Naive thymus-derived CD4-positive, alpha-beta T cell (primary cell): ENCODE measurements around the gene TMIE. TPM values are rescaled to one million over a fixed set of nuclear protein-coding genes. Genes with fewer than 3 reads are reported as not detected.

Source experiments
- ATAC-seq: fragments of 150-1000 bp; cut with Tn5 transposase; 2 replicates; pipeline ENCODE4 v1.10.0; 2021; ENCODE audit warnings: mild to moderate bottlenecking, moderate library complexity
- CTCF ChIA-PET: fragments of 350-600 bp; sonication (Branson Sonifier 250); formaldehyde crosslinking; loops from one replicate; lab custom pipeline; 2021; ENCODE audit warnings: antibody characterized with exemption; lab: Charles Lee
- POLR2A ChIA-PET: fragments of 350-600 bp; sonication (Branson Sonifier 250); formaldehyde crosslinking; loops from one replicate; lab custom pipeline; 2021; ENCODE audit warnings: antibody characterized with exemption, inconsistent platforms; lab: Charles Lee
- DNase-seq, 9 donors: peaks; one replicate each; pipeline versions ENCODE4 v3.0.0 to v3.0.0-alpha.2; 2020 to 2022; ENCODE audit warnings: mixed read lengths in 1 of 9
- H3K27ac ChIP-seq: one replicate; pipeline ENCODE4 v1.7.0; 2013; ENCODE audit warnings: mild to moderate bottlenecking, low read depth, low read length, moderate library complexity
- H3K27me3 ChIP-seq, 2 donors: one replicate each; pipeline ENCODE4 v1.7.0; 2013; ENCODE audit warnings: low read length in 2 of 2, mild to moderate bottlenecking in 2 of 2, moderate library complexity in 2 of 2; ENCODE audit not compliant: control insufficient read depth in 2 of 2, insufficient read depth in 2 of 2
- H3K36me3 ChIP-seq, 3 experiments: 1 replicate in 2 of 3; 2 replicates in 1 of 3; pipeline ENCODE4 v1.7.0; 2013; ENCODE audit warnings: low read length in 3 of 3, mild to moderate bottlenecking in 3 of 3, moderate library complexity in 1 of 3; ENCODE audit not compliant: insufficient read depth in 3 of 3, control insufficient read depth in 2 of 3
- H3K4me1 ChIP-seq, 2 donors: one replicate each; pipeline ENCODE4 v1.7.0; 2013; ENCODE audit warnings: low read length in 2 of 2, mild to moderate bottlenecking in 2 of 2, moderate library complexity in 1 of 2; ENCODE audit not compliant: control insufficient read depth in 2 of 2, insufficient read depth in 2 of 2
- H3K4me3 ChIP-seq: 2 replicates; pipeline ENCODE4 v1.7.0; 2013; ENCODE audit warnings: mild to moderate bottlenecking, low read length
- H3K9me3 ChIP-seq, 3 experiments: 1 replicate in 2 of 3; 2 replicates in 1 of 3; pipeline ENCODE4 v1.7.0; 2013; ENCODE audit warnings: low read length in 3 of 3; ENCODE audit not compliant: control insufficient read depth in 2 of 3
- H3K27ac Mint-ChIP-seq, 9 donors: one replicate each; pipeline ENCODE4 v1.8.0; 2020 to 2022; ENCODE audit warnings: mixed read lengths in 9 of 9, mild to moderate bottlenecking in 8 of 9, moderate library complexity in 5 of 9, inconsistent platforms in 2 of 9
- H3K27me3 Mint-ChIP-seq, 5 donors: one replicate each; pipeline ENCODE4 v1.8.0; 2021 to 2022; ENCODE audit warnings: mixed read lengths in 5 of 5, mild to moderate bottlenecking in 1 of 5
- H3K36me3 Mint-ChIP-seq, 5 donors: one replicate each; pipeline ENCODE4 v1.8.0; 2020 to 2022; ENCODE audit warnings: mixed read lengths in 5 of 5, mild to moderate bottlenecking in 3 of 5, inconsistent platforms in 1 of 5
- H3K4me1 Mint-ChIP-seq, 7 donors: one replicate each; pipeline ENCODE4 v1.8.0; 2020 to 2022; ENCODE audit warnings: mixed read lengths in 7 of 7, mild to moderate bottlenecking in 3 of 7, inconsistent platforms in 1 of 7
- H3K4me3 Mint-ChIP-seq, 10 donors: one replicate each; pipeline ENCODE4 v1.8.0; 2020 to 2022; ENCODE audit warnings: mild to moderate bottlenecking in 10 of 10, mixed read lengths in 10 of 10, moderate library complexity in 6 of 10, inconsistent platforms in 2 of 10
- H3K9me3 Mint-ChIP-seq, 11 donors: one replicate each; pipeline ENCODE4 v1.8.0; 2020 to 2022; ENCODE audit warnings: mixed read lengths in 11 of 11, mild to moderate bottlenecking in 4 of 11, inconsistent platforms in 1 of 11, moderate library complexity in 1 of 11
- intact Hi-C, 2 donors: fragments of 100-400 bp; cut with micrococcal nuclease; formaldehyde crosslinking; loops; one replicate each; pipeline ENCODE4 v1.15.1; 2023
- polyA plus RNA-seq, 2 donors: library from polyadenylated mRNA; unstranded; fragments of 300-500 nt; fragmentation: Illumina TruSeq; gene quantifications; one replicate each; pipeline ENCODE4 v1.2.3, GENCODE V29; 2021
- total RNA-seq, 6 experiments: library from RNA in 5 of 6; stranded (reverse) in 5 of 6; gene quantifications; 1 replicate in 5 of 6; 2 replicates in 1 of 6; pipeline ENCODE4 v1.2.3 and lab custom pipeline; 2021 to 2026

TMIE gene
- total and polyA plus RNA-seq, 7 experiments from 2014 or later: 0.31 to 5.6 (median 5.1) TPM

DNA sequence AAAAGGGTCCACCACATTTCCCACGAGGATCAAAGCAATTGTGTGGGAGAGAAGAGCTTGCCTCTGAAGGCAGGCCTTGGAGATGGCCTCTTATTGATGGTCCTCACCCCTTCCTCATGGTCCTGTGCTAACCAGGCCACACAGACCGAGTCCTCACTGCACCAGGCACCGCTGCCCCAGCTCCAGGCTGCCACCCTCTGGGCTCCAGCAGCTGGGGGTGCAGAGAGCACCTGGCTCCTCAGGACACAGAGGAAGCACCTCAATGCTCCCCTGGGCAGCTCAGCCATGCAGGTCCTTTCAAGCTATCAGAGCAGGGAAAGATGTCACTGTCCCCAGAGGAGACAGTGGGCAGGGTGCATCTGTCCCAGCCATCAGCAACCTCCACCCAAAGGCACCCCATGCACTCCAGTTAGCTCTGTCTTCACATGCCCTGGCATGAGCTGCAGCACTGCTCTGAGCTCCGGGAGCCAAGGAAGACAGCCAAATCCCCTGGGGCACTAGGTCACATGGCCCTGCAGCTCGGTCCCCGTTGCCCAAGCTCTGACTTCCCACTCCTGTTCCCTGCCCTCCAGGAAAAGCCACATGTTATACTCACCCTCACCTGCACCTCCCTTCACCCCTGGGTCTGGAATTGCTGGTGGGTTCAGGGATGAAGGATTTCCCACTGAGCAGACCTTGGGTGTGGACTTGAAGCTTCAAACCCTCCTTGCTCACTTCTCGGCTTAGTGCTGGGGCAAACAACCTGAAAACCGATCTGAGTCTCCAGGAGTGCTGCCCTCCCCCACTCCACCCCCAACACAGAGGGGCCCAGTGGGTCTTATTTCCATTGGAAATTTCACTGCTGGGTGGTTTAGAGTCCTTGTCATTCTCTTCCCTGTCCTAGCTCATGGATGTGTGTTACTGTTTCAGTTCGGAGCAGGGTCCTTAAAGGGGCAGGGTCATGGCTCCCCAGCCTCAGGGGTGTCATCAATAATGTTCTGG, 40.4 kb upstream of the TMIE start:
- ChIA-PET POLR2A (no interaction called here), CTCF (interaction anchor here (0.6 kb wide), 1 partner anchor 217 kb away, joined by 3 read pairs; the partner anchor contains the start of gene PTH1R)
- Mint-ChIP-seq H3K9me3 (no peaks in the 10 kb centered on the region), H3K4me3 (no peak overlapping the region), H3K27ac (no peak overlapping the region), H3K27me3 (peaks cover 0 to 13% (median 0%) of the 10 kb centered on the region in 5 donors), H3K36me3 (no peaks in the 10 kb centered on the region), H3K4me1 (peaks cover 2 to 9% (median 7%) of the 10 kb centered on the region in 7 donors)
- ATAC-seq (no peak), DNase-seq (no peak)
- intact Hi-C loops: no loop called here
- Histone ChIP-seq H3K36me3 (no peaks in the 10 kb centered on the region), H3K9me3 (no peaks in the 10 kb centered on the region), H3K4me1 (no peaks in the 10 kb centered on the region), H3K4me3 (no peak overlapping the region), H3K27me3 (no peaks in the 10 kb centered on the region), H3K27ac (no peak overlapping the region)

DNA sequence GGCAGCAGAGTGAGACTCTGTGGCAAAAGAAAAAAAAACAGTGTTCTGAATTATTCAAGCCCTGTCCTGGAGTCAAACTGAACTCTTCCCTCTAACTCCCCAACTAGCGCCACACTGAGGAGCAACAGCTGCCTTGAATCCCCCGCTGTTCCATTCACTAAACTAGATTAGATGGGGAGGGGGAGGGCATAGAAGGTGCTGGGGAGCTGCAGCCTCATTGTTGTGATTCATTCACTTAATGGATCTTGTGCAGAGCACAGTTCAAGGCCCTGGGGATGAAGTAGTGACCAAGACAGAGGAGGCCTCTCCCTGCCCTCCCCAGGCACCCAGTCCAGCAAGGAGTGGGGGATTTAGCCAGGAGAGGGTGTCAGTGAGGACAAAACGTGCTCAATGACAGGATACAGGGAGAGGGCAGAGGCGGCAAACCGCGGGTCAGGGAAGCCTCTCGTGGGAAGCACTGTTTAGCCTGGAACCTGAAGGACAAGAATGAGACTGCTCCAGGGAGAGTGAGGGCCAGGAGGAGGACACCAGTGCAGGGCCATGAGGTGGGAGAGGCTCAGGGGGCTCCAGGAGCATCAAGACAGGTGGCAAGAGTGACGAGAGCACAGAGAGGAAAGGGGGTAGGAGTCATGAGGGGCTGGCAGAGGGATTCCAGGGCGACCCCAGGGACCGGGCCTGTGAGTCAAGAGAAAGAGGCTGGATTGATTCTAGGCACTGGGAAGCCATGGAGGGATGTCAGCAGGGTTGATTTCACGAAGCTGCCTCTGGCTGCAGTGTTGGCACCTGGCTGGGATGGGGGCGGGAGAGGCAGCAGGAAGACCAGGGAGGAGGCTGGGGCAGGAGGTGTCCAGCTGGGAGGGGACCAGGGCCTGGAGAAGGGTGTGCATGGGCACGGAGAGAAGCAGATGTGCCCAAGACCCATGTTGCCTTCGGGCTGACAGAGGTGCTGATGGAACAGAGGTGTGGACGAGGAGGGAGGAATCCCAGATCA, 39.1 kb upstream of the TMIE start:
- Histone ChIP-seq H3K4me1 (no peaks in the 10 kb centered on the region), H3K27me3 (no peaks in the 10 kb centered on the region), H3K27ac (no peak overlapping the region), H3K36me3 (no peaks in the 10 kb centered on the region), H3K9me3 (no peaks in the 10 kb centered on the region), H3K4me3 (no peak overlapping the region)
- Mint-ChIP-seq H3K27me3 (peaks cover 0 to 8% (median 0%) of the 10 kb centered on the region in 5 donors), H3K36me3 (no peaks in the 10 kb centered on the region), H3K9me3 (no peaks in the 10 kb centered on the region), H3K4me3 (no peak overlapping the region), H3K4me1 (peaks cover 2 to 9% (median 7%) of the 10 kb centered on the region in 7 donors), H3K27ac (peak overlapping the region in 2 of 9 donors; percentile 10 to 42)
- ChIA-PET CTCF (interaction anchor here (0.6 kb wide), 1 partner anchor 10 kb away, joined by 3 read pairs; no protein-coding TSS in a partner anchor), POLR2A (no interaction called here)
- ATAC-seq: no peak
- intact Hi-C loops: no loop called here
- DNase-seq: no peak

DNA sequence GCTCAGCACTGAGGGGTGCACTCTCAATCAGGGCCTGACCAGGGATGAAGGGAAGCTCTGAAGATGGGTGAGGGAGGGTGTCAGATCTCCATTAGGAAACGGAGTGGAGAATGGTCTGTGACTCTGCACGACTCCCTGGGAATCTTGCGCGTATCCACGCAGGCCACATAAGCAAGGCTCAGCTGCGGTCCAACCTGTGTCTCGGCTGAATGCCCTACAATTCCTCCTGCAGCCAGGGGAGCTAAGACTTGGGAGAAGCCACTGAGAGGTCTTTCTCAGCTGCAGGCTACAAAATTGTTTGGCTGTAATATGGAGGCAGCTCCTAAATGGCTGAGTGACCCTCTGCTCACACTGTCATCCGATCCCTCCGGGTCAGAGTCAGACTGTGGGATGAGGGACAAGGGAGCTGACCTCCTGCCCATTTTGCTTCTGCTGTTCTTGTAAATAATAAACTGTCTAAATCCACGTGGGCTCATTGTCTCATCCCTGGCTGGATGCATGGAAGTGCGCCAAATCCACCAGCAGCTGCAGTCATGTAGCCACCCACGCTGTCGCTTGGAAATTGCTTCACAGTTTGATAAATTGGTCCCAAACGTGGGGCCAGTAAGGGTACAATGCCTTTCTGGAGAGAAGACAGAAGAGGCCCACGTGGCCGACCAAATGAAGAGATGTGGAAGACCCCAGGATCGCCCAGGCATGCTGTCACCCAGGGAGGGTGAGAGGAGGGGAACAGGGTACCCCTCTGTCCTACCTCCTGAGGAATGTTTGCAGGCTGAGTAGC, 38.2 kb upstream of the TMIE start:
- intact Hi-C loops: loop anchor here in 1 of 2 donors (1.0 kb wide), 1 partner anchor 246 kb away; no protein-coding TSS in a partner anchor
- CTCF ChIA-PET: interaction anchor here (0.9 kb wide), 1 partner anchor 9 kb away, joined by 3 read pairs; no protein-coding TSS in a partner anchor

DNA sequence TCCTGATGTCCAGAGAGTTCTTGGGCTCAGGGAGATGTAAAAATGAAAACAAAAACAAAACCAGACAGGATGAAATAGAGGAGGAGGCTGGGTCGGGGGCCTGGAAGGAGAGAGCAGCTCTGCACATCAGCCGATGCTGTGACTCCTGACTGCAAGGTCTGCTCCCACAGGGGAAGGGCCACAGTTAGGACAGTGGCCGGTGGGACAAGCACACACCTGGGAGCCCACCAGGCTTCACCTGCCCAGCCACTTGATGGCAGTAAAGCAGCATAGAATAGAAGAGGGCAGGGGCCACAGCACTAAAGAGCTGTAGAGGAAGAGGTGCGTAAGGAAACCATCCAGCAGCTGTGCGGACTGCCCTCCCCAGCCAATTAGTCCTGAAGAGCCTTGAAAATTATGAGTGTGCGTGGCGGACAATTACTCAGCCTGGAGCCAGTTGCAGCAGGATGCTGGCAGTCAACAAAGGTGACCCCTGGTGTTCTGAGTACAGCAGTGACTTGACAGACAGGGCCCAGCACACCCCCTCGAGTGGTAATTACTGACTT, 37.5 kb upstream of the TMIE start:
- ChIA-PET CTCF (interaction anchor here (0.7 to 0.9 kb wide), 2 partner anchors 8 to 232 kb away, joined by 3 to 5 read pairs; no protein-coding TSS in a partner anchor), POLR2A (no interaction called here)
- Histone ChIP-seq H3K4me1 (no peaks in the 10 kb centered on the region), H3K9me3 (no peaks in the 10 kb centered on the region), H3K27me3 (no peaks in the 10 kb centered on the region), H3K27ac (no peak overlapping the region), H3K4me3 (no peak overlapping the region), H3K36me3 (no peaks in the 10 kb centered on the region)
- Mint-ChIP-seq H3K36me3 (no peaks in the 10 kb centered on the region), H3K27me3 (peaks cover 0 to 6% (median 0%) of the 10 kb centered on the region in 5 donors), H3K4me1 (peaks cover 0 to 9% (median 7%) of the 10 kb centered on the region in 7 donors), H3K27ac (peak overlapping the region in 1 of 9 donors; percentile 49), H3K4me3 (no peak overlapping the region), H3K9me3 (no peaks in the 10 kb centered on the region)
- DNase-seq: peak in 6 of 9 donors; percentile 7 to 21 (median 10)
- intact Hi-C loops: loop anchor here in 1 of 2 donors (1.0 kb wide), 1 partner anchor 246 kb away; no protein-coding TSS in a partner anchor
- ATAC-seq: peak; percentile 40

More for the DNA sequence above, 38.2 kb upstream of the TMIE start:
- H3K27me3 ChIP-seq: no peaks in the 10 kb centered on the region
- Mint-ChIP-seq H3K27ac (no peak overlapping the region), H3K27me3 (peaks cover 0 to 6% (median 0%) of the 10 kb centered on the region in 5 donors), H3K4me1 (peaks cover 0 to 9% (median 7%) of the 10 kb centered on the region in 7 donors), H3K9me3 (no peaks in the 10 kb centered on the region), H3K36me3 (no peaks in the 10 kb centered on the region), H3K4me3 (no peak overlapping the region)
- DNase-seq (no peak), ATAC-seq (no peak)
- POLR2A ChIA-PET: no interaction called here
- H3K27ac ChIP-seq: no peak overlapping the region
- no peak overlapping the region for H3K4me3 ChIP-seq
- H3K4me1 ChIP-seq: no peaks in the 10 kb centered on the region
- no peaks in the 10 kb centered on the region for H3K9me3 ChIP-seq
- H3K36me3 ChIP-seq: no peaks in the 10 kb centered on the region

DNA sequence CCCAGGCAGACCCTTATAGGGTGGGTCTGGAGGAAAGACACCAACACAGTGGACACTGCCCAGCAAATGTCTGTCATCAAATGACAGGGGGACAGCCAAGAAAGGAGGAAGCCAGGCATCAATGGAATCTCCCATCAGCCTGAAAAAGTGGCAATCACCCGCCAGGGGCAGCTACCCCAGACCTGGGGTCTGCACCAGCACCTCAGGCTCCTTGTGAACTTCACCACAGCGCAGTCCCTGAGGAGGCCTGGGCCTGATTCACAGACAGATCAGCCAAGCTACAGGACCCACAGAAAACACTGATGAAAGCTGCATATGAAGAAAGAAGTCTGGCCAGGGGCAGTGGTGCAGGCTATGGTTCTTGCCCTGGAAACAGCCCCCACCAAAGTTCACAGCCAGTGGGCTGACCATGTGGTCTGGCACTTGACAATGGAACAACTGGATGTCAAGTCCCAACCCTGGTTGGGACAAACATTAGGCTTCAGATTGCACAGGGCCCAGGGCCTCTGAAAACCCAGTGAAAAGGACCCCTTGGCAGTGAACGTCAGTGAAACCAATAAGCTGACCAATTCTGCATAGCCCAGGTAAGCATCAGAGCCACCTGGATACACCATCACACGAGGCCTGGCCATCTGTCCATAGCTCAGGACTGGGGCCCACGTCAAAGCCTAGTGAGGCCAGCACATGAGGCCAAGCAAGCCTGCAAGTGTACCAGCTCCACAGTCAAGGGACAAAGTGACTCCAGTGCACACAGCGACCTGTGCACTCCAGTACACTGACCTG, 36.8 kb upstream of the TMIE start:
- ChIA-PET POLR2A (no interaction called here), CTCF (interaction anchor here (0.5 to 0.7 kb wide), 2 partner anchors 27 to 231 kb away, joined by 3 to 5 read pairs; no protein-coding TSS in a partner anchor)
- H3K27me3 ChIP-seq: no peaks in the 10 kb centered on the region
- no peak overlapping the region for H3K27ac ChIP-seq
- Mint-ChIP-seq H3K36me3 (no peaks in the 10 kb centered on the region), H3K27ac (peak overlapping the region in 1 of 9 donors; percentile 31), H3K27me3 (peaks cover 0 to 6% (median 0%) of the 10 kb centered on the region in 5 donors), H3K4me1 (peaks cover 0 to 9% (median 7%) of the 10 kb centered on the region in 7 donors), H3K4me3 (no peak overlapping the region), H3K9me3 (no peaks in the 10 kb centered on the region)
- DNase-seq: no peak
- intact Hi-C loops: no loop called here
- no peaks in the 10 kb centered on the region for H3K36me3 ChIP-seq
- H3K4me3 ChIP-seq: no peak overlapping the region
- H3K4me1 ChIP-seq: no peaks in the 10 kb centered on the region
- no peak for ATAC-seq
- no peaks in the 10 kb centered on the region for H3K9me3 ChIP-seq
